ENCODE data around the gene AICDA. TPM values are rescaled to one million over a fixed set of nuclear protein-coding genes. Genes with fewer than 3 reads are reported as not detected.
A peak's percentile ranks its signal among the peaks of the same experiment; 100 is the strongest.

Gene AICDA
- total and polyA plus RNA-seq, 10 of the 15 experiments (the other 5 are each of a cell fraction or from before 2014, with no cell fraction given), result 9.4 to 24.9 (median 16.6) TPM

- TF ChIP-seq BCL3 (IDR thresholded peaks at IDR 0.05; ENCODE audit: borderline replicate concordance, insufficient read depth, low read depth, low read length, poor library complexity, severe bottlenecking) (peak; percentile 98), ZNF207 (IDR thresholded peaks at IDR 0.05; ENCODE audit: borderline replicate concordance) (no peak), LARP7 (IDR thresholded peaks at IDR 0.05) (no peak), ZNF592 (IDR thresholded peaks at IDR 0.05) (0 out of 2 replicates have a peak, but pooled peaks have one; percentile 55), ZZZ3 (IDR thresholded peaks at IDR 0.05; ENCODE audit: control insufficient read depth, insufficient read length, low read depth) (no peak), ATF2 (IDR thresholded peaks at IDR 0.05; ENCODE audit: low read length) (peak; percentile 99), ETV6 (conservative IDR thresholded peaks at IDR 0.05 in 1 of 2, IDR thresholded peaks at IDR 0.05 in 1 of 2; ENCODE audit: borderline replicate concordance in 1 of 2, low read depth in 1 of 2) (peak in 1 of 2 experiments; percentile 77; a peak in 1 of 4 replicates), SPI1 (IDR thresholded peaks at IDR 0.05; ENCODE audit: borderline replicate concordance, insufficient read depth, low read depth, low read length) (peak; percentile 61), MTA3 (IDR thresholded peaks at IDR 0.05; ENCODE audit: borderline replicate concordance, low read length) (peak; percentile 95; the same call in 1 of the 2 replicates), ZNF384 (IDR thresholded peaks at IDR 0.05; ENCODE audit: borderline replicate concordance, low read depth, low read length) (peak; percentile 16; the same call in 1 of the 2 replicates), ZBTB40 (IDR thresholded peaks at IDR 0.05; ENCODE audit: borderline replicate concordance) (no peak), SMC3 (IDR thresholded peaks at IDR 0.05; ENCODE audit: borderline replicate concordance, low read length) (0 out of 2 replicates have a peak, but pooled peaks have one; percentile 17), SMAD5 (IDR thresholded peaks at IDR 0.05; ENCODE audit: low read depth) (no peak), ZBED1 (IDR thresholded peaks at IDR 0.05; ENCODE audit: borderline replicate concordance) (peak; percentile 97), CHD1 (IDR thresholded peaks at IDR 0.05; ENCODE audit: low read depth, low read length) (no peak), EGR1 (IDR thresholded peaks at IDR 0.05; ENCODE audit: borderline replicate concordance in 1 of 2, low read depth in 2 of 2, low read length in 2 of 2) (0 out of 3 replicates have a peak, but pooled peaks of 1 of the 2 experiments have one; percentile 27), EP300 (IDR thresholded peaks at IDR 0.05; ENCODE audit: borderline replicate concordance in 1 of 2, control insufficient read depth in 1 of 2, low read depth in 2 of 2, low read length in 2 of 2) (peak; percentile 91 to 98)
These were observed 16.9 kb upstream of the AICDA start (continued) for GRCh38 chr12:8629486-8630033.

Measured in GM12878 (cell line).